ENCODE results near the gene FGD2.
"Not testable (repeated sequence)": the region's sequence is repeated elsewhere in the genome, so short reads cannot be mapped to it uniquely, and the experiment has no call there.

Gene FGD2

GRCh38 chr6:37039958-37040357 is 34.5 kb downstream of the FGD2 start:
- DNase-seq = no peak

DNA sequence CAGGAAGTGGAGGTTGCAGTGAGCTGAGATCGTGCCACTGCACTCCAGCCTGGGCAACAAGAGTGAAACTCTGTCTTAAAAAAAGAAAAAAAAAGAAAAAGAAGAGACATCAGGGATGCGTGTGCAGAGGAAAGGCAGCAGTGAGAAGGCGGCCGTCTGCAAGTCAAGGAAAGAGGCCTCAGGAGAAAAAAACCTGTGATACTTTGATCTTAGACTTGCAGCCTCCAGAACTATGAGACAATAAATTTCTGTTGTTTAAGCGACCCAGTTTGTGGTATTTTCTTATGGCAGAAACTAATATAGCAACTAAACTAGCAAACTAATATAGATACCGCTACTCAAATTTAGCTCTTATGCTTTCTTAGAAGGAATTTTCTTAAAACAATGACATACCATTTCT is 36.1 kb downstream of the FGD2 start:
- peak in 1 of 5 experiments; percentile 57 for DNase-seq

GRCh38 chr6:37042150-37042549 is 36.7 kb downstream of the FGD2 start:
- DNase-seq = no peak

GRCh38 chr6:37043091-37043490 is 37.6 kb downstream of the FGD2 start:
- DNase-seq = not testable (repeated sequence)

GRCh38 chr6:37047346-37047688 is 41.9 kb downstream of the FGD2 start:
- no peak for DNase-seq

- DNase-seq = peak in 1 of 5 experiments; percentile 44
Observed at GRCh38 chr6:37047689-37048402, 42.4 kb downstream of the FGD2 start.

DNA sequence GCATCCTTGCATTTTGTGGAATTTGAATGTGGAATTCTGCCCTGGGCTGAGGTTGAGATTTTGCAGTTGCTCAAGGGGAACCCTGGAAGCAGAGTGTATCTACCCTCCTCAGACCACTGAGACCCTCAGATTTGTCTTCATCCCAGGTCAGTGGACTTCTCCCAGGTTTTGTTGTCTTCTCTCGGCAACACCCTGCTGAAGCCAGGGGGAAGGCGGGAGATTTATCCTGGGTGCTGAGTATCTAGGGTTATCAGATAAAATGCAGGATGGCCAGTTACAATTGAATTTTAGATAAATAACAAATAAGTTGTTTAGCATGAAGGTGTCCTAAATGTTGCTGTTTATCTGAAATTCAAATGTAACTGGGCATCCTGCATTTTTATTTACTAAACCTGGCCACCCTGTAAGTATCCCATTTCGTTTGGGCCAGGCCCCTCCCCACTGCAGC is 43.0 kb downstream of the FGD2 start:
- no peak for DNase-seq

DNA sequence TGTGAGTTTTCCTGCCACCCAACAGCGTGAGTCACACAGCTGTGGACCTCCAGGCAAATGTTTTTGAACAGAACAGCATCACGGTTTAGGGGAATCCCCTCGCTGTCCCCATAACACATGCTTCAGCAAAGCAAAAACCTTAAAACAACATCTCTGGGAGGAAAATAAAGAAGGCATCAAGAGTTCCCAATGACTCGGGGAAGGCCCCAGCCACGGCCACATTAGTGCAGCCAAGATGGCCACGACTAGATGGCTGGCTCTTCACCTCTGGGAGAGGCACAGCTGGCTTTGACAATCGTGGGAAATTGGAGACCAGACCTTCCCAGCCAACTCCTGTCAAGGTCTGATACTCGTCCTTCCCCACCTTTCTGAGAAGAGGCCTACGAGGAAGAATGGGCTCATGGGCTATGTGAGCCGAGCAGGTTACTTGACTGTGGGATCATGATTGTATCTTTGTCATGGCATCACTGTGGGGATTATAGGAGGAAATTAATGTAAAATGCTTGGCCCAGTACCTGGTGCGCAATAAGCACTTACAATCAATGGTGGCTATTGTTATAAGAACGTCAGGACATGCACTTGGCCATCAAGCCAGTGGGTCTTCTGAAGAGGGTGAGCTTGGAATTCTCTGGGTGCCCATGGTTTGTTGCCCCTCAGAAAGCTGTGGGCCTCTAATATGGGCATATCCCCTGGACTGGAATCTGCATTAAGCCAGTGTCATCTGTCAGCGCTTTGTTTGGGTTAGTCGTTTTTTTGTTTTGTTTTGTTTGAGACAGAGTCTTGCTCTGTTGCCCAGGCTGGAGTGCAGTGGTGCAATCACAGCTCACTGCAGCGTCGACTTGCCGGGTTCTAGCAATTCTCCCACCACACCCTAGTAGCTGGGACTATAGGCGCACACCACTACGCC is 43.6 kb downstream of the FGD2 start:
- DNase-seq = peak in 4 of 5 experiments; percentile 45 to 84 (median 58)

- DNase-seq = no peak
Observed at GRCh38 chr6:37049758-37050044, 44.2 kb downstream of the FGD2 start.

GRCh38 chr6:37050045-37050853 is 44.8 kb downstream of the FGD2 start:
- peak in 4 of 5 experiments; percentile 11 to 88 (median 47) for DNase-seq

GRCh38 chr6:37050854-37051137 is 45.3 kb downstream of the FGD2 start:
- DNase-seq = no peak

GRCh38 chr6:37051138-37052026 is 45.9 kb downstream of the FGD2 start:
- DNase-seq = peak; percentile 58 to 94 (median 80)

GRCh38 chr6:37052027-37052628 is 46.7 kb downstream of the FGD2 start:
- peak in 1 of 5 experiments; percentile 29 for DNase-seq

GRCh38 chr6:37053683-37054082 is 48.2 kb downstream of the FGD2 start:
- no peak for DNase-seq

DNA sequence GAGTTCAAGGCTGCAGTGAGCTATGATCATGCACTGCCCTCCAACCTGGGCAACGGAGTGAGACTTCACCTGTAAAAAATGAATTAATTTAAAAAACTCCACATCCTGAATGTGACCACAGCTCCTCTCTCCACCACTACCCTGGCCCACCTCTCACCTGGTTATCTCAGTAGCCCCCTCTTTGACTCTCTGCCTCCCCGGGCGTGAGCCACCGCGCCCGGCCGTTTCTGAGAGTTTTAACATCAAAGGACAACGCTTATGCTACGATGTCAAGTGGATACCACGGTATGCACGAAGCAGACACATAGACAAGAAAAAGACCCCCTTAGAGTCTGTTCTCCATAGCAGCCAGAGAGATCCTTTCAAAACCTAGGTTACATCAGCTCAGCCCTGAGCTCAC is 48.7 kb downstream of the FGD2 start:
- no peak for DNase-seq

- DNase-seq = no peak
Observed at GRCh38 chr6:37054580-37054979, 49.1 kb downstream of the FGD2 start.

DNA sequence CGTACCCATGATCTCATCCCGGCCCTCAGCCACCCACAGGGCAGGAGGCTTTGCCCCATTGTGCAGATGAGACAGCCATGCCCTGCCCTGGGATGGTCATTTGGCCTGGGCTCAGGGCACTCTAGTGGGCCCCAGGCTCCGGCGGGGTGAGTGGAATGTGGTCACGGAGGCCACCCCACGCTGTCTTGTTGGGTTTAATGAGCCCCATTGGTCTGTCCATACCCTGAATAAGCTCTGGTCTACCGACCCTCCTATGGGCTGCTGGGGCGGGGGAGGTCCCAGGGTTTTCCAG is 50.6 kb downstream of the FGD2 start:
- DNase-seq = no peak

GRCh38 chr6:37056439-37057127 is 51.1 kb downstream of the FGD2 start:
- DNase-seq = no peak

GRCh38 chr6:37057128-37057471 is 51.6 kb downstream of the FGD2 start:
- no peak for DNase-seq

GRCh38 chr6:37057678-37058077 is 52.2 kb downstream of the FGD2 start:
- no peak for DNase-seq

- no peak for DNase-seq
Observed at GRCh38 chr6:37058084-37058586, 52.7 kb downstream of the FGD2 start.

GRCh38 chr6:37058984-37059343 is 53.5 kb downstream of the FGD2 start:
- DNase-seq = not testable (repeated sequence)
